Left hindlimb (tissue), 1 donor: ENCODE measurements around the gene MICAL2.

Source experiments
- DNase-seq: peaks from one replicate; pipeline ENCODE4 v3.0.0-alpha.2; 2018

MICAL2 gene, protein sequence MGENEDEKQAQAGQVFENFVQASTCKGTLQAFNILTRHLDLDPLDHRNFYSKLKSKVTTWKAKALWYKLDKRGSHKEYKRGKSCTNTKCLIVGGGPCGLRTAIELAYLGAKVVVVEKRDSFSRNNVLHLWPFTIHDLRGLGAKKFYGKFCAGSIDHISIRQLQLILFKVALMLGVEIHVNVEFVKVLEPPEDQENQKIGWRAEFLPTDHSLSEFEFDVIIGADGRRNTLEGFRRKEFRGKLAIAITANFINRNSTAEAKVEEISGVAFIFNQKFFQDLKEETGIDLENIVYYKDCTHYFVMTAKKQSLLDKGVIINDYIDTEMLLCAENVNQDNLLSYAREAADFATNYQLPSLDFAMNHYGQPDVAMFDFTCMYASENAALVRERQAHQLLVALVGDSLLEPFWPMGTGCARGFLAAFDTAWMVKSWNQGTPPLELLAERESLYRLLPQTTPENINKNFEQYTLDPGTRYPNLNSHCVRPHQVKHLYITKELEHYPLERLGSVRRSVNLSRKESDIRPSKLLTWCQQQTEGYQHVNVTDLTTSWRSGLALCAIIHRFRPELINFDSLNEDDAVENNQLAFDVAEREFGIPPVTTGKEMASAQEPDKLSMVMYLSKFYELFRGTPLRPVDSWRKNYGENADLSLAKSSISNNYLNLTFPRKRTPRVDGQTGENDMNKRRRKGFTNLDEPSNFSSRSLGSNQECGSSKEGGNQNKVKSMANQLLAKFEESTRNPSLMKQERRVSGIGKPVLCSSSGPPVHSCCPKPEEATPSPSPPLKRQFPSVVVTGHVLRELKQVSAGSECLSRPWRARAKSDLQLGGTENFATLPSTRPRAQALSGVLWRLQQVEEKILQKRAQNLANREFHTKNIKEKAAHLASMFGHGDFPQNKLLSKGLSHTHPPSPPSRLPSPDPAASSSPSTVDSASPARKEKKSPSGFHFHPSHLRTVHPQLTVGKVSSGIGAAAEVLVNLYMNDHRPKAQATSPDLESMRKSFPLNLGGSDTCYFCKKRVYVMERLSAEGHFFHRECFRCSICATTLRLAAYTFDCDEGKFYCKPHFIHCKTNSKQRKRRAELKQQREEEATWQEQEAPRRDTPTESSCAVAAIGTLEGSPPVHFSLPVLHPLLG

DNA sequence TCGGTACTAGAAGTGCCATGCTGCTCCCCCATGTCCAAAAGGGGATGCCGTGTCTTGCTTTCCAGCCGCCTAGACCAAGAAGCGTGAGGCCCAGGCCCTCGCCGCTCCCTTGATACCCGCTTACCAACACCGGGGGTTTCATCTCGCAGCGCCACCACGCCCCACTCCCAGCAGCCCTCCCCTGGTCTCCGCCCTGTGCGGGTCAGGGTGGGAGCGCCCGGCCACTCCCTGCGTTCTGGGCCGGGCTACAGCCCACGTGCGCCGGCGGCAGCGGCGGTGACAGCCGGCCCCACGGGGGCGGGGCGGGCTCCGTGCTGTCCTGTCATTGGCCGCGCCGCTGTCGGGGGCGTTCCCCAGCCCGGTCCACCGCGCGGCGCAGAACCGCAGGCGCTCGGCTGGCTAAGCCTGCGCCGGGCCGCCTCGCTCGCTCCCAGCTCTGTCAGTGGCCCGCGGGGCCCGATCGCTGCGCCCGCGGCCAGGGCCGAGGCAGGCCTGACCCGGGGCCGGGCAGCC is at the start of gene MICAL2:
TSS of gene MICAL2 (plus strand) at position 390 of the 513 bp plus-strand sequence. CDS start 51,566 bp downstream, outside the sequence.
- DNase-seq = peak; percentile 88

DNA sequence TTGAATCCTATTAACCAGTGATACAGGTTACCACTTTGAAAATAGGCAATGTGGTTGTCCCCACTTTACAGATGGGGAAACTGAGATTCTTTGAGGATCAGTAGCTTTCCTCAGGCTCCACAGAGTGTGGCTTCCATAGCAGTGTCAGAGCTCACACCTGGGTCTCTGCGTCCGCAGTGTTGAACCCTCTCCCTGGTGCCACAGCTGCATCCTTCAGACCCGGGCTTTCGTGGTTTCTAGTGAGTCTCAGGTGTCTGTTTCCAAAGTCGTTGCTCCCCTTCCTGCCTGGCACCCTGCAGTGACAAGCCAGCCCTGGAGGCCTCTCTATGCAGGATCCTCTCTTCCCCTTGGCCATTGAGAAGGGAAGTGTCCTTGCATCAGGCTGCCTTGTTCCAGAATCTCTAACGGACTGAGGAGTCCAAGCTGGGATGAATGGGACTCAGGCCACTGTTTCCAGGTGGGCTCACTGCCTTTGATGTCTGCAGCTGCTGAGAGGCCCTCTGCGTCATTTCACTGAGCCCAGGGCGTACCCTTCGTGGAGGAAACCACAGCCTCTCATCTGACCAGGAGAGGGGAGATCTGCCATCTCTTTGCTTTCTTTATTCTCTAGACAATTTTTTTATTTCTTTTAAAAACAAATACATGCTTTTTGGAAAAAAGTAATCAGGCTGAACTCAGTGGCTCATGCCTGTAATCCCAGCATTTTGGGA is 48.4 kb upstream of the MICAL2 start:
- DNase-seq = no peak

DNA sequence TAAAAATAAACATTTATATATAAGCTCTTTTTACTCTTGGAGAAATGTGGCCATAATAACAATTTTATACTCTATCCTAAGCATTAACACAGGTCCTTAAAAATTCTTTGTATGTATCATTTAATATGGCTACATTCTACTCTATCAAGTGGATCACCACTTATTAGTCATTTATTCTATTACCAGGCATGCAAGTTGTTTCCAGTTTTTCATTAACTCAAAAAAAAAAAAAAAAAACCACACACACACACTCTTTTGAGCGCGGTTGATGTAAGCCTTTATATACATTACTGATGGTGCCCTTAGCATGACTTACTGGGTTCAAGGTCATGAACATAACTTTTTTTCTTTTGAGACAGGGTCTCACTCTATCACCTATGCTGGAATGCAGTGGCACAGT is 47.1 kb upstream of the MICAL2 start:
- DNase-seq = no peak

DNA sequence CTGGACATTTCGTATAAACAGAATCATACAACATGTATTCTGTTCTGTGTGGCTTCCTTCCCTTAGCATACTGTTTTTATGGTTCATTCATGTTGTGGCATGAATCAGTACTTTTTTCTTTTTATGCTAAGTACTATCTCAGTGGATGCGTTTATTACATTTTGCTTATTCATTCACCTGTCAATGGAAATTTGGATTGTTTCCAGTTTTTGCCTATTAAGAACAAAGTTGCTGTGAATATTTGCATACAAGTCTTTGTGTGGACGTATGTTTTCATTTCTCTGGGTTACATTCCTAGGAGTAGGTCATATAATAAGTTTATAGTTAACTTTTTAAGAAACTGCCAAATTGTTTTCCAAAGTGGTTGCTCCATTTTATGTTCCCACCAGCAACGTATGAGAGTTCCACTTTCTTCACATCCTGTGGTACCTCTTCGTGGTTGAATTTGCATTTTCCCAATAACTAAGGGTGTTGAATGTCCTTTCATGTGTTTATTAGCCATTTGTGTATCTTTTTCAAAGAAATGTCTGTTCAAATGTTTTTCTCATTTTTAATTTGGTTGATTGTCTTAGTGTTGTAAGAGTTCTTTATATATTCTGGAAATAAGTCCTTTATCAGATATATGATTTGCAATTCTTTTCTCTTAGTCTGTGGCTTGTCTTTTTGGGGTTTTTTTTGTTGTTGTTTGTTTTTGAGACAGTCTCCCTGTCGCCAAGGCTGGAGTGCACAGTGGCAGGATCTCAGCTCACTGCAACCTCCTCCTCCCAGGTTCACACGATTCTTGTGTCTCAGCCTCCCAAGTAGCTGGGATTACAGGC is 46.0 kb upstream of the MICAL2 start:
- no peak for DNase-seq

DNA sequence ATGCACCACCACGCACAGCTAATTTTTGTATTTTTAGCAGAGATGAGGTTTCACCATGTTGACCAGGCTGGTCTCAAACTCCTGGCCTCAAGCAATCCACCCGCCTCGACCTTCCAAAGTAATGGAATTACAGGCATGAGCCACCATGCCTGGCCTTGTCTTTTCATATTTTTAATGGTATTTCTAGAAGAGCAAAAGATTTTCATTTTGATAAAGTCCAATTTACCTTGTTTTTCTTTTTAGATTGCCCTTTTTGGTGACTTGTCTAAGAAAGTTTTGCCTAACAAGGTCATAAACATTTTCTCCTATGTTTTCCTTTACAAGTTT is 45.5 kb upstream of the MICAL2 start:
- no peak for DNase-seq

DNA sequence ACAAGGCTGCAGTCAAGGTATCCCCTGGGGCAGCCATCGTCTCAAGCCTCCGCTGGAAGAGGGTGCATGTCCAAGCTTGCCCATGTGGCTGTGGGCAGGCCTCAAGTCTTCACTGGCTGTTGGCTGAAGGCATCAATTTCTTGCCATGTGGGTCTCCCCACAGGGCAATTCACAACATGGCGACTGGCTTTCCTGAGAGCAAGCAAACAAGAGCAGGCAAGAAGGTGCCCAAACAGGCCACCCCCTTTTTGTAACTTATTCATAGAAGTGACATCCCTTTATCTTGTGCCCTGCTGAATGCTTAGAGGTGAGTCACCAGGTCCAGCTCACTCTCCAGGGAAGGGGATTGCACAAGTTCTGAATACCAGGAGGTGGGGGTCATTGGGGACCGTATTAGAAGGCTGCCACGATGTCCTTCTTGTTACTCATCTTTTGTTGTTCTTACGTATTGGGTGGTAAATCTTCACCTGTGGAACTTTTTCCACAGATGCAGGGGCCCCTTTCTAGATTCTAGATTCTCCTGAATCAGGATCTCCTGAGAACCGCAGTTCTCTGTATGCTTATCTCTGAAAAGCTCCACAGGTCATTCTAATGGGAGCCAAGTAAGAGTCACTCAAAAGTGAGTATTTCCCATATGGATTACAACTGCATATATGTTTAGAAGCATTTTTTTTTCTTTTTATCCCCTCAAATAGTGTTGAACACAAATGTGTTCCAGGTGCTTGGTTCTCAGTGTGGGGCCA is 44.2 kb upstream of the MICAL2 start:
- no peak for DNase-seq

DNA sequence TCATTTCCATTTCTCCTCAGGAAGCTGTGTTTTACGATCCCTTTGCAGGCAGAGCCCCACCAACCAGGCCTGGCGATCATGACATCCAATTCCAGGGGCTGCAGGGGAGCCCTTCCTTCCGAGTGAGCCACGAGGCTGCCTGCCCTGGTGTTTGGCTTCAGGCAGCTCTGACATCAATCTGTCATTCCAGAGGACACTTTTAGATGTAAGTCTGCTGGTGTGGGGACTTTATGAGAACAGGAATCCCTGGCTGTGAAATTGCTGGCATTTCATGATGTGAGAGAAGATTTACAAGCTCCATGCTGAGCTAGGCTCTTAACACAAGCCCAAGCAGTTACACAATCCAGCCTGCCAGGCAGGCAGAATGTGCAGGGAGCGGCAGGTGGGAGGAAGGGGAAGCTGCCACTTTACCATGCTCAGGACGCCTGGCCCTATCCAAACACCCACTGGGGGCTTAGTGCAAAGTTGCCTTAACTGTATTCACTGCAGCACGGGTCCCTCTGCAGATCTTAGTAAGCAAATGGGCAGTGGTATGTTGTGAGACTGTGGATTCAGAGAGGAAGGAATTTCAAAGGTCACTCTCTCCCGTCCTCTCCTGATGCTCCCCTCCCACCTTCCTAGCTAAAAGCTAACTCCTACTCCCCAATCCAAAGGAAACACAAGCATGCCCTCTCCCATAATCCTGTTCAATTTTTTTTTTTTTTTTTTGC is 43.4 kb upstream of the MICAL2 start:
- peak; percentile 41 for DNase-seq

DNA sequence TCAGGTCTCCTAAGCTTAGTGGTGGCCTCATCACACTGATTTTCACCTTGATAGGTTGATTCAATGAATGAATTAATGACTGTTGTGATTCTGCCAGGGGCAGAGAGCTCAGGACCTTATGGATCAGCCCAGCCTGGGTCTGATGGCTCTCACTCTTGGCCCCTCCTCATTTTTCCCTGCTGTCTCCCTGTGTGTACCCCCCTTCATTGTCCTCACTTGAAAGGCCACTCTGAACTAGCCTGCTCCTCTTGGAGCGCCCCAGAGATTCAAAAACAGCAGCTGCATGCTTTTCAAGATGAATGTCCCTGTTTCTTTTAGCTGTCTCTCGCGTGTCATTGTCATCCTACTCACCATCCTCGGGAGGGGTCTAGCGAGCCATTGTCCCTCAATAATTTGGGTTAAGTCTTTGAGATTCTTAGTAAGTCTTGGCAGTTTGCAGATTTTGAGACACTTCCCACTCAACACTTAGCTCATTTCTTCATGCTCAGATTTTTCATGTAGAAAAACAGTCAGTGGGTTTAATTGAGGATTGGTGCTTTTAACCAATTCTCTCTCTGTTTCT is 42.5 kb upstream of the MICAL2 start:
- DNase-seq = no peak

DNA sequence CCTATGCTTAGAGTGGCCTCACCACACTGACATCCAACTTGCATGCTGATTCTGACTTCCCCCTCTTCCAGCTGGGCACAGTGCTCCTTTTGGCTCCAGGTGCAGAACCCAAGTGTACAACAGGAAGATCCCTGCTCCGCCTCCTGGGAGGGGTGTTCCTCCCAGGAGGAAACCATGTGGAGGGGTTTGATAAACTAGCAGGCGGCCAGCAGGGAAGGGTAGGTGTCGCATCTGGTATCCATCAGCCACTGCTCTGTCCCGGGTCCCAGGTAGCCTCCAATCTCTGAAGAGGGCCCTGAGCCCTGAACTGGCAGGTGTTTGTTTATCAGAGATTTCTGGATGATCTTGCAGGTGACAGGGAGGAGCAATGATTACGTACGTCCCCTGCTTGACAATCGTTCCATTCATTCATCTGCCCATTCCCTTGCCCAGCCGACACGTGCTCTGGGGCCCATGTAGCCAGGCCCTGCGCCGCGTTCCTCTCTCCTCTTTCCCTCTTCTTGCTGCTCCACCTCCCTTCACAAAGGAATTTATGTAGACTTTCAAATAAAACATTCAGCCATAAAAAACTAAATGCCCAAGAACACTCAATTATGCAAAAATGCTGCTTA is 41.2 kb upstream of the MICAL2 start:
- DNase-seq = no peak

DNA sequence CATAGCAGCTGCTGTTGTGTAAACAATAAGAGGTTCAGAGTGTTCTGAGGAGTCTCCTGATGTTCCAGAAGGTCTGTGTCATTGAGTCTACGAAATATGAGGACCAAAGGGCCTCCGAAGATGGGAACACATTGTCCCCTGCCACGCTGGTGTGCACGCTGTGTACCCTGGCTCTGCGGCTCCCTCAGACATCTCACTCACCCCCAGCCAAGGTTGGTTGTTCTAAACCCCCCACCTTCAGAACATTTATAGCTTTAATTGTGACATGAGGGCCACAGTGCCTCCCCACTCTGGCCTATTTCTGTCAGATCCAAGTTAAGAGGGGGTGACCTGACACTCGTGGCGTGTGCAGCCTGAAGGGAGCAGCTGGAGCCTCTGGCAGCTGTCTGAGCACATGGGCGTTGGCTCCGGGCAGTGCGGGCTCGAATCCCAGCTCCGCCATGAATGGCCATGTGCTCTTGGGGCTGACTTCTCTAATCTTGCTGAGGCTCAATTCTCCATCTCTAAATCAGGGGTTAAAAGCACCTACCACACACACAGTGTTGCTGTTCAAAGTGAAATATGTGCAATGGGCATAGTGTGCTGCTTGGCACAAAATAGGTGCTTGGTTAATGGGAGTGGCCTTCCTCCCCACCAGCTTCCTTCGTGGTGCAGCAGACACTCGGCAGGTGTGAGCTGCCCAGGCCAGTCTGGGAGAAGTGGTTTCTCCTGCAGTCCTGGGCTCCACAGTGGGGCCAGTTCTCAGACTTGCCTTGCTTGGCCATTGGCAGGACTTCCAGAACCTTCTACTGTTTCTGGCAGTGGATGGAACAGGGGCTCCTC is 39.7 kb upstream of the MICAL2 start:
- no peak for DNase-seq

DNA sequence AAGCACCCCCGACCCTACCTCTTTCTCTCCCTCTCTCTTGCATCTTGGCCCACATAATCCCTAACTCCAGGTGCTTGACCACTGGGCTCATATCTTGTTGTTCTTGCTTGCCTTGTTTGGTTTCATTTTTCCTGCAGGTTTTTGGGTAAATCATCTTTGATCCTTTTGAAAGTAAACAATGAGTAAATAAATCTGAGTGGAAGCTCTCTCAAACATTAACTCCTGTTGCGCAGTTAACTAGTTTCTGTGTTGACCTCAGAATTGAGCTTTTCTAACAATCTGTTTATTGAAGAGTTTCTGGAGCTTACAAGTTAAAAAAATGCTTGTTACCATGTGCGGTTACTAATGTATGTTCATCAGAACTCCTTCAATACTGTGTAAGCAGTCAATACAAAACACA is 38.8 kb upstream of the MICAL2 start:
- no peak for DNase-seq

DNA sequence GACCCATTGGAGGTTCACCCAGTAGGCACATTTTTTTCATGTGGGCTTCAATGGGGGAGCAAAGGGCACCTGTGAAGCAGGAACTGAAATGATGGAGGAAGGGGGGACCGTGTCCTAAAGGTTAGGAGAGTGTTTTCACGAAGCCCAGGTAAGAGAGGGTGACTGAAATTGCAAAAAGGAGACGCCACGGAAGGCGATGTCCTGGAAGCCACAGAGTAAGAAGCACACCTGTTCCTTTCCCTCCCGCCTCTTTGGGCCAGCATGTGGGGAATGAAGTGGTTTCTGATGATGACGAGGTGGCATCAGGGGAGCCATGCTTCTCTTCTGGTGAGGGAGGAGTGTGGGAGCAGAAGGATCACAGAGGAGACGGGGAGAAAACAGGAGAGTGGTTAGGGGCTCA is 37.0 kb upstream of the MICAL2 start:
- DNase-seq = no peak

DNA sequence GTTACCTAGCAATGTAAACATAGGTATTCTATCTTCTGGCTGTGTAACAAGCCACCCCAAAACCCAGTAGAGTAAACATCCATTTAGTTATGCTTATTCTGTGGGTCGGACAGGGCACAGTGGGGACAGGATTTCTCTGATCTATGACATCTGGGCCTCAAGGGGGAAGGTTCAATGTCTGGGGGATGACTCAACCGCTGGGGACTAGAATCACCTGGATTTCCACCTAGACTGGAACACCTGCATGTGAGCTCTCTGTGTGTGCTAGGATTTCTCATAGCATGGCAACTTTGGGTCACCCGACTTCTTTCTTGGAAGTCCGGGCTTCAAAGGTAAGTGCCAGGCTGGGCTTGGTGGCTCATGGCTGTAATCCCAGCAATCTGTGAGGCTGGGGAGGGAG is 36.5 kb upstream of the MICAL2 start:
- DNase-seq = no peak

DNA sequence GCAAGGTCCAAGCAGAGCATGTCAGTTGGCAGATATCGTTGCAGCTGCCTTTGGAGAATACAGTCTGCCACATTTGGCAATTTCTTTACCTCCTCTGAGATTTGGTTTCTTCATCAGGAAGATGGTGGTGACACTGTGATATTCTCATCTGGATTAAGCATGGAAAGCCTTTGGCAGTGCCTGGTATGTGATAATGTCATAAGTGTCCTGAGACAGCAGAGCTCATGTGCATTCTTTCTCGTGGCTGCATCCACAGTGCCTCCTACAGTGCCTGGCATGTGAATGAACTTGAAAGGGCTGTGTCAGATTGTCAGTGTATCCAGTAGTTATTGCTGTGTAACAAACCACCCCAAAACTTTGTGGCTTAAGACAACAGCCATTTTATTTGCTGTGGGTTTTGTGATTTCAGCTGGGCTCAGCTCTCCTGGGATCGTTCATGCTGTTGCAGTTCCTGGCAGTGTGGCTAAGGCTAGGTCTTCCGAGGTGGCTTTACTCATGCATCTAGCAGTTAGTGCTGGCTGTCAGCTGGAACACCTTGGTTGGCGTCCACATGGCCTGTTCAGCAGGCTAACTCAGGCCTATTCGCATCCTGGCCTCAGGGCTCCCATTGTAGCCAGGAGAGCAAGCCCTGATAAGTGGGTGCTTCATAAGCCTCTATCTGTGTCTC is 35.7 kb upstream of the MICAL2 start:
- no peak for DNase-seq

DNA sequence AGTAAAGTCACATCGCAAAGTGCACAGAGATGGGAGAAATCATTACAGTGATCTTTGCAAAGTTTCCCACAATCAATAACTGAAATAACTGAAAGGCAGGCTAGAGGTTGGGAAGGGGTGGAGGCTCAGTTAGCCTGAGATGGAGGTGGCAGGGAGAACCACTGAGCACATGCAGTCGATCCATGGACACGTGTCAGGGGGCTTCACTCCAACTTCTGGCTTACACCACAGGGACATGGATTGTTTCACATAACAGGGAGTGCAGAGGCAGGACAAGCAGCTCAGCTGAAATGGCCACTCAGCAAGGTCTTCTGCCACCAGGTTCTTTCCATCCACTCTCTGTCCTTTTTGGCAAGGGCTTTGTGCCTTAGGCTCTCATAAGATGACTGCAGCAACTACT is 35.1 kb upstream of the MICAL2 start:
- DNase-seq = no peak

DNA sequence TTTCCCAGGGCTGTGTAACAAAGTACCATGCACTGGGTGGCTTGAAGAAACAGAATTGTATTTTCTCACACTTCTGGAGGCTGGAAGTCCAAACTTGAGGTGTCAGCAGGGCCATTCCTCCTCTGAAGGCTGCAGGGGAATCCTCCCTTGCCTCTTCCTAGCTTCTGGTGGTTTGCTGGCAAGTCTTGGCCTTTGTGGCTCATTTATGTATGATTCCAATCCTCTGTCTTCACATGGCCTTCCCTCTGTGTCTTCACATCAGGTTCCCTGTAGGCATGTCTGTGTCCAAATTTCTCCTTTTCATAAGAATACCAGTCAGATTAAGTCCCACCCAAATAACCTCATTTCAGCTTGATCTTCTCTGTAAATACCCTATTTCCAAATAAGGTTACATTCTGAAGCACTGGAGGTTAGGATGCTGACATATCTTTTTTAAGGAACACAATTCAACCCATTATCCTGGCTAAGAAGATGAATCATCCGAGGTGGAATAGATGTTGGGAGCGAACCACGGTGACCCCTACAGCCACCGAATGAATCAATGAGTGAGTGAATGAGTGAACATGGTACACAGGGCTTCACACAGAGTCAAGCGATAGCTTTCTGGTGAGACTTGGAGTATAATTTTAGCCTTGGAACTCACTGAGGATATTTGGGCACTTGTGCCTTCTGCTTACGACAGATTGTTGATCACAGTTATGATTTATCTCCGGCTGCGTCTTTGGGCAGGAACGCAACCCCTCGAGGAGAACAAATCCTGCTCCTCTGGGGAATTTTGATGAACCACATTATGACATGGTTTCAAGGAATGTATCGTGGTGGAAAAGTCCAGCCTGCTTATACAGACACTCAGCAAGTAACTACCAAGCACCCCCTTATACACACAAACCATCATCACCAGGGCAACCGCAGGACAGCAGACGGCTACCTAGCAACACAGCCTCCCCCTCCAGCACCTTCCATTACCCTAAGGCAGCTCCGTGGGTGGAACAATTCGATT is 34.3 kb upstream of the MICAL2 start:
- peak; percentile 47 for DNase-seq
